ENCODE measurements around the gene SRM. TPM values are rescaled to one million over a fixed set of nuclear protein-coding genes. Genes with fewer than 3 reads are reported as not detected.

Gene SRM
- total and polyA plus RNA-seq, 2 of the 13 experiments (the other 11 are each of a cell fraction or from before 2014, with no cell fraction given): 27.9 to 31.8 TPM

DNA sequence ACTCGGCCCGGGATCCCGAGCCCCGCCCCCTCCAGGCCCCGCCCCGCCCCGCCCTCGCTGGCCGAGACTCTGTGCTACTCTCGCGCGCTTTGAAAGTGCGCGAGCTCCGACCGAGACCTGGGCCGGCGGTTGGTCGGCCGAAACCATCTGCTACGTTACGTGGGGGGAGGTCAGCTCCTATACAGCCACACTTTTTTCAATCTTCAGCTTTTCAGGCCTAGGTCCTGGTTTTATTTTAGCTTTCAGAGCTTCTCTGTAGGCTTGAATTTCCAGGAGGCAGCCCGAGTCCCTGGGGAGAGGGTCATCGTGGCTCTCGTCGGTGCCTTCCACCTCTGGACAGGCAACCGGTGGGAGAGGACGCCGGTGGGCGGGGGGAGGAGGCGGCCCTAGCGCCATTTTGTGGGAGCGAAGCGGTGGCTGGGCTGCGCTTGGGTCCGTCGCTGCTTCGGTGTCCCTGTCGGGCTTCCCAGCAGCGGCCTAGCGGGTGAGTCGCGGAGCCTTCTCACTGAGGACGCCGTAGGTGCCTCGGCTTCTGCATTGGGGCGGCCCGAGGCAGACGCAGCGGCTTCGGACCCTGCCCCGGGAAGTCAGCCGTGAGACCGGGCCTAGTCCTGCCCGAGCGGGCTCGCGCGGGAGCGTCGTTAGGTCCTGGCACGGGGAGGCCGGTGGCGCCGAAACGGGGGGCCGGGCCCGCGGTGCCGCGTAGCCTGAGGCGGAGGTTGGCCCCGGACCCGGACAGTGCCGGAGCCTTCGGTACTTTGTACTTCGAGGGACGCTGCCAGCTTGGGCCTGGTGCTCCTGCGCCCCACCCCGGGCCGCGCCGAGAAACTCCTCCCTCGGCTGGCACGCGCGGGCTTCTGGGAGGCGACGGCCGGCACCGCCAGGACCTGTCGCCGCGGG is 47.3 kb downstream of the SRM start, which contains the start of gene TARDBP (continued):
- TF ChIP-seq ZXDC (CRISPR knock-in tag; IDR thresholded peaks at IDR 0.05): peak; percentile 27; the same call in 1 of the 2 replicates
- TF ChIP-seq, protein P1, sequence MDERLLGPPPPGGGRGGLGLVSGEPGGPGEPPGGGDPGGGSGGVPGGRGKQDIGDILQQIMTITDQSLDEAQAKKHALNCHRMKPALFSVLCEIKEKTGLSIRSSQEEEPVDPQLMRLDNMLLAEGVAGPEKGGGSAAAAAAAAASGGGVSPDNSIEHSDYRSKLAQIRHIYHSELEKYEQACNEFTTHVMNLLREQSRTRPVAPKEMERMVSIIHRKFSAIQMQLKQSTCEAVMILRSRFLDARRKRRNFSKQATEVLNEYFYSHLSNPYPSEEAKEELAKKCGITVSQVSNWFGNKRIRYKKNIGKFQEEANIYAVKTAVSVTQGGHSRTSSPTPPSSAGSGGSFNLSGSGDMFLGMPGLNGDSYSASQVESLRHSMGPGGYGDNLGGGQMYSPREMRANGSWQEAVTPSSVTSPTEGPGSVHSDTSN (CRISPR knock-in tag; IDR thresholded peaks at IDR 0.05): 0 out of 2 replicates have a peak, but pooled peaks have one; percentile 12
- peak; percentile 91 for TF ChIP-seq ZNF510 (CRISPR knock-in tag; IDR thresholded peaks at IDR 0.05; ENCODE audit: low read depth)
- TF ChIP-seq SUZ12 (IDR thresholded peaks at IDR 0.05; ENCODE audit: low read depth, low read length): no peak
- TF ChIP-seq ZFYVE20 (CRISPR knock-in tag; IDR thresholded peaks at IDR 0.05; ENCODE audit: borderline replicate concordance, low read depth): peak; percentile 95
- no peak for TF ChIP-seq JUNB (CRISPR knock-in tag; IDR thresholded peaks at IDR 0.05; ENCODE audit: borderline replicate concordance)
- TF ChIP-seq DBP (CRISPR knock-in tag; IDR thresholded peaks at IDR 0.05; ENCODE audit: not compliant biosample characterization): peak; percentile 85
- TF ChIP-seq, protein P2, sequence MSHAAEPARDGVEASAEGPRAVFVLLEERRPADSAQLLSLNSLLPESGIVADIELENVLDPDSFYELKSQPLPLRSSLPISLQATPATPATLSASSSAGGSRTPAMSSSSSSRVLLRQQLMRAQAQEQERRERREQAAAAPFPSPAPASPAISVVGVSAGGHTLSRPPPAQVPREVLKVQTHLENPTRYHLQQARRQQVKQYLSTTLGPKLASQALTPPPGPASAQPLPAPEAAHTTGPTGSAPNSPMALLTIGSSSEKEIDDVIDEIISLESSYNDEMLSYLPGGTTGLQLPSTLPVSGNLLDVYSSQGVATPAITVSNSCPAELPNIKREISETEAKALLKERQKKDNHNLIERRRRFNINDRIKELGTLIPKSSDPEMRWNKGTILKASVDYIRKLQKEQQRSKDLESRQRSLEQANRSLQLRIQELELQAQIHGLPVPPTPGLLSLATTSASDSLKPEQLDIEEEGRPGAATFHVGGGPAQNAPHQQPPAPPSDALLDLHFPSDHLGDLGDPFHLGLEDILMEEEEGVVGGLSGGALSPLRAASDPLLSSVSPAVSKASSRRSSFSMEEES (CRISPR knock-in tag; IDR thresholded peaks at IDR 0.05): peak; percentile 50; the same call in 1 of the 2 replicates
- TF ChIP-seq ZNF569 (CRISPR knock-in tag; IDR thresholded peaks at IDR 0.05; ENCODE audit: borderline replicate concordance): no peak
- peak; percentile 31 for TF ChIP-seq ZEB1 (IDR thresholded peaks at IDR 0.05; ENCODE audit: insufficient replicate concordance, low read depth)
- TF ChIP-seq ZNF501 (CRISPR knock-in tag; IDR thresholded peaks at IDR 0.05): peak; percentile 88
- peak; percentile 63; the same call in 1 of the 2 replicates for TF ChIP-seq ZNF784 (CRISPR knock-in tag; IDR thresholded peaks at IDR 0.05; ENCODE audit: borderline replicate concordance)
- peak; percentile 39 for TF ChIP-seq HNRNPLL (IDR thresholded peaks at IDR 0.05; ENCODE audit: low read depth, low read length, poor library complexity, severe bottlenecking)
- TF ChIP-seq PHF20 (CRISPR knock-in tag; IDR thresholded peaks at IDR 0.05): peak; percentile 66; the same call in 1 of the 2 replicates
- TF ChIP-seq, protein P3, sequence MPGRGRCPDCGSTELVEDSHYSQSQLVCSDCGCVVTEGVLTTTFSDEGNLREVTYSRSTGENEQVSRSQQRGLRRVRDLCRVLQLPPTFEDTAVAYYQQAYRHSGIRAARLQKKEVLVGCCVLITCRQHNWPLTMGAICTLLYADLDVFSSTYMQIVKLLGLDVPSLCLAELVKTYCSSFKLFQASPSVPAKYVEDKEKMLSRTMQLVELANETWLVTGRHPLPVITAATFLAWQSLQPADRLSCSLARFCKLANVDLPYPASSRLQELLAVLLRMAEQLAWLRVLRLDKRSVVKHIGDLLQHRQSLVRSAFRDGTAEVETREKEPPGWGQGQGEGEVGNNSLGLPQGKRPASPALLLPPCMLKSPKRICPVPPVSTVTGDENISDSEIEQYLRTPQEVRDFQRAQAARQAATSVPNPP (CRISPR knock-in tag; IDR thresholded peaks at IDR 0.05): no peak
- peak; percentile 46; the same call in 1 of the 2 replicates for TF ChIP-seq ZNF367 (CRISPR knock-in tag; IDR thresholded peaks at IDR 0.05; ENCODE audit: borderline replicate concordance)
